NT2/D1 (cell line): ENCODE results near the gene ZDHHC16.

Experiments
- DNase-seq: peaks from one replicate; pipeline ENCODE4 v3.0.0-alpha.2; 2011; ENCODE audit warnings: low read depth, low spot score
- H3K27me3 ChIP-seq: 2 replicates; pipeline ENCODE4 v1.6.0; 2011; ENCODE audit warnings: mild to moderate bottlenecking; ENCODE audit not compliant: insufficient read length, insufficient read depth
- H3K36me3 ChIP-seq: 2 replicates; pipeline ENCODE4 v1.6.1; 2011; ENCODE audit warnings: mild to moderate bottlenecking, low read length, mixed read lengths; ENCODE audit not compliant: insufficient read depth, insufficient read length
- H3K4me1 ChIP-seq: 2 replicates; pipeline ENCODE4 v1.5.1; 2011; ENCODE audit not compliant: insufficient read depth, insufficient read length
- H3K4me3 ChIP-seq: 2 replicates; pipeline ENCODE4 v1.5.1; 2011; ENCODE audit warnings: low read depth; ENCODE audit not compliant: insufficient read length
- H3K9ac ChIP-seq: 2 replicates; pipeline ENCODE4 v1.6.0; 2011; ENCODE audit warnings: low read depth; ENCODE audit not compliant: insufficient read length
- H3K9me3 ChIP-seq: 2 replicates; pipeline ENCODE4 v1.5.1; 2011; ENCODE audit warnings: mild to moderate bottlenecking, low read length; ENCODE audit not compliant: insufficient read depth
- SUZ12 ChIP-seq: IDR thresholded peaks from 2 replicates; pipeline ENCODE4 v1.6.1; 2011; ENCODE audit not compliant: insufficient read length, insufficient read depth; ENCODE audit errors: extremely low read depth
- YY1 ChIP-seq: IDR thresholded peaks from 2 replicates; pipeline ENCODE4 v1.6.1; 2011; ENCODE audit not compliant: insufficient read length, insufficient read depth
- ZNF274 ChIP-seq: IDR thresholded peaks from 2 replicates; pipeline ENCODE4 v1.6.1; 2011; ENCODE audit warnings: mild to moderate bottlenecking, low read depth, low read length

The ZDHHC16 gene

DNA sequence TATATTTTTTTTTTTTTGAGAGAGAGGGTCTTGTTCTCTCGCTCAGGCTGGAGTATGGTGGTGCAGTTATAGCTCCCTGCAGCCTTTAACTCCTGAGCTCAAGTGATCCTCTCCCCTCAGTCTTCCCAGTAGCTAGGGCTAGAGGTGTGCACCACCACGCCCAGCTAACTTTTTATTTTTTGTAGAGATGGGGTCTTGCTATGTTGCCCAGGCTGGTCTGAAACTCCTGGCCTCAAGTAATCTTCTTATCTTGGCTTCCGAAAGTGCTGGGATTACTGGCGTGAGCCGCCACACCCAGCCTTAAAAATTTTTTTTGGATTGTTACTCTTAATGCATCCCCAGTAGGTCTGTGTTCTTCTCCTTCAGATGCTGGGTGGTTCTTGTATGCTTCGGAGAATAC, 56.9 kb downstream of the ZDHHC16 start:
- no peak for TF ChIP-seq SUZ12
- no peak for TF ChIP-seq YY1
- no peak for TF ChIP-seq ZNF274
- Histone ChIP-seq H3K4me3 (no peak overlapping the region), H3K4me1 (peaks cover 5% of the 10 kb centered on the region), H3K36me3 (no peaks in the 10 kb centered on the region), H3K27me3 (peaks cover 28% of the 10 kb centered on the region), H3K9ac (no peak overlapping the region), H3K9me3 (no peaks in the 10 kb centered on the region)
- DNase-seq, result no peak

GRCh38 chr10:97503406-97503805, 57.4 kb downstream of the ZDHHC16 start:
- no peak overlapping the region for H3K9ac ChIP-seq
- H3K36me3 ChIP-seq, result no peaks in the 10 kb centered on the region
- no peaks in the 10 kb centered on the region for H3K9me3 ChIP-seq
- H3K4me1 ChIP-seq, result peaks cover 5% of the 10 kb centered on the region
- H3K4me3 ChIP-seq, result no peak overlapping the region
- no peak for DNase-seq
- no peak for TF ChIP-seq YY1
- no peak for TF ChIP-seq SUZ12
- TF ChIP-seq ZNF274, result no peak
- peaks cover 28% of the 10 kb centered on the region for H3K27me3 ChIP-seq

DNA sequence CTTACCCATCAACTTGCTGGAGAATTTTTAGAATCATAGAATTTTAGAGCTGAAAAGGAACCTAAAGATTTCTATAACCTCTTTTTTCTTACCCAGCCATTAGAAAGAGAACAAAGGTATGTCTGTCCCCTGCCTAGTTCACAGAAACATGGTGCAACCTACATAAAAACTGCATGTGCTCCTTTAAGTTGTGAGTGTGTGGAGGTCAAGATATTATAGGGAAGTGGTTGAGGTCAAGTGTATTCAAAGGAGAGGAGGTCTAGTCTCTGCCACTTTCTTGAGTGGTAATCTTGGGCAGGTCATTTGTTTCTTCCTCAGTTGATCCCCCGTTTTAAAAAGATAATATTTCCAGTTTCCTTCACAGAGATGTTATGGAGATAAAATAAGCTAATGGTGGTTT, 59.2 kb downstream of the ZDHHC16 start:
- no peak for DNase-seq
- H3K9ac ChIP-seq, result no peak overlapping the region
- TF ChIP-seq ZNF274, result no peak
- TF ChIP-seq SUZ12, result no peak
- TF ChIP-seq YY1, result no peak
- H3K9me3 ChIP-seq, result no peaks in the 10 kb centered on the region
- H3K4me1 ChIP-seq, result peaks cover 2% of the 10 kb centered on the region
- H3K4me3 ChIP-seq, result no peak overlapping the region
- H3K36me3 ChIP-seq, result no peaks in the 10 kb centered on the region
- peaks cover 17% of the 10 kb centered on the region for H3K27me3 ChIP-seq

DNA sequence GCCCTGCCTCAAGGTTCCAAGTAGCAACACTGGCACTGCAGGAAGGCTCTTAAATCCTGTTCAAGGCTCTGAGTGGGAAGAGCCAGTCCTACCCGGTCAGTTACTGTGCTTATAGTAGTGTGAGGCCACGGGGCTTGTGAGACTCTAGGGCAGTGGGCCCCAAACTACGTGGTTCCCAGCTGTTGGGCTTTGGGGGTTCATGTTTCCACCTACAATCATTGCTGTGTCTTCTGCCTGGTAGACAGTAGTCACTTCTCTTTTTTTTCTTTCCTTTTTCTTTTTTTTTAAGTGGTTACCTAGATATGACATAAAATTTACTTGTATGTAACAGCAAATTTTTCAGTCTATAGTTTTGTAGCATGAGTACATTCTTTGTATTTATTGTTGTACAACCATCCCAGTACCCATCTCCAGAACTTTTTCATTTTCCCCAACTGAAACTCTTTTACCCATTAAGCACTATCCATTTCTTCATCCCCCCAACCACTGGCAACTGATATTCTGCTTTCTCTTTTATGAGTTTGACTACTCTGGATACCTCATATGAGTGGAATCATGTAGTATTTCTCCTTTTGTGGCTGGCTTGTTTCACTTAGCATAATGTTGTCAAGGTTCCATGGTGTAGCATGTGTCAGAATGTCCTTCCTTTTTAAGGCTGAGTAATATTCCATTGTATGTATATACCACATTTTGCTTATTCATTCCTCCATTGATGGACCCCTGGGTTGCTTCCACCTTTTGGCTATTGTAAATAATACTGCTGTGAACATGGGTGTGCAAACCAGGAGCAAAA, 60.4 kb downstream of the ZDHHC16 start:
- H3K9ac ChIP-seq, result no peak overlapping the region
- H3K36me3 ChIP-seq, result no peaks in the 10 kb centered on the region
- H3K9me3 ChIP-seq, result no peaks in the 10 kb centered on the region
- peaks cover 5% of the 10 kb centered on the region for H3K27me3 ChIP-seq
- no peaks in the 10 kb centered on the region for H3K4me1 ChIP-seq
- no peak overlapping the region for H3K4me3 ChIP-seq
- TF ChIP-seq YY1, result no peak
- DNase-seq, result no peak
